Muscle layer of duodenum (tissue), 2 donors: ENCODE data around the gene PROK2.

ENCODE experiments used
- H3K27ac ChIP-seq: one replicate; pipeline ENCODE4 v1.7.0; 2013; ENCODE audit warnings: mild to moderate bottlenecking, low read length
- H3K27me3 ChIP-seq: one replicate; pipeline ENCODE4 v1.7.0; 2013; ENCODE audit warnings: low read depth, mild to moderate bottlenecking, control low read depth, low read length
- H3K36me3 ChIP-seq, 2 donors: one replicate each; pipeline ENCODE4 v1.7.0; 2013; ENCODE audit warnings: low read length in 2 of 2, control low read depth in 1 of 2, mild to moderate bottlenecking in 1 of 2; ENCODE audit not compliant: insufficient read depth in 2 of 2, control insufficient read depth in 1 of 2
- H3K4me1 ChIP-seq, 2 donors: one replicate each; pipeline ENCODE4 v1.7.0; 2013; ENCODE audit warnings: low read length in 2 of 2, mild to moderate bottlenecking in 2 of 2, control low read depth in 1 of 2, moderate library complexity in 1 of 2; ENCODE audit not compliant: insufficient read depth in 2 of 2, control insufficient read depth in 1 of 2
- H3K4me3 ChIP-seq, 2 donors: one replicate each; pipeline ENCODE4 v1.7.0; 2013; ENCODE audit warnings: low read length in 2 of 2, low read depth in 1 of 2, mild to moderate bottlenecking in 1 of 2
- H3K9me3 ChIP-seq, 2 donors: one replicate each; pipeline ENCODE4 v1.7.0; 2013; ENCODE audit warnings: low read length in 2 of 2, control low read depth in 1 of 2, mild to moderate bottlenecking in 1 of 2; ENCODE audit not compliant: control insufficient read depth in 1 of 2
- donor health status: healthy.

Gene PROK2

GRCh38 chr3:71760140-71760539 is 24.8 kb downstream of the PROK2 start:
- Histone ChIP-seq H3K4me3 (no peak overlapping the region), H3K27me3 (peaks cover 8% of the 10 kb centered on the region), H3K36me3 (no peaks in the 10 kb centered on the region), H3K27ac (no peak overlapping the region), H3K9me3 (no peaks in the 10 kb centered on the region), H3K4me1 (no peaks in the 10 kb centered on the region)

- Histone ChIP-seq H3K27me3 (peaks cover 9% of the 10 kb centered on the region), H3K36me3 (no peaks in the 10 kb centered on the region)
Measured at GRCh38 chr3:71759401-71759800, 25.5 kb downstream of the PROK2 start.

DNA sequence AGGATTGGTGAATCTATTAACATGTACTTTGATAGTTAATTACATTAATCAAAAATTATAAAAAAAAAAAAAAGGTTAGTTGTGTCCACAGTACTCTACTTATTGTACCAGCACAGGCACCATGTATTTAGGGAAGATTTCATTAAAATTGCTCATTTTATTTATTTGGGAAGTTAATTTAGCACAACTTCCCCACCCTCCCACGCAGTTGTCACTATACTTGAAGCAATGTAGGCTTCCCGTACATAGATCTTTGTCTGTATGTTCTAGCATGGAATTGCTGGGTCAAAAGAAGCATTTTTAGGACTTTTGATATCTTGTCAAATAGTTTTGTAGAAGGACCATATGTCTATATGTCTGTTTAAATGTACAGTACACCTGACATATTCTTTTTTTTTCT is 26.9 kb downstream of the PROK2 start:
- Histone ChIP-seq H3K36me3 (no peaks in the 10 kb centered on the region), H3K4me3 (no peak overlapping the region), H3K27ac (no peak overlapping the region), H3K4me1 (peaks cover 0 to 2% of the 10 kb centered on the region in 2 donors), H3K27me3 (peaks cover 11% of the 10 kb centered on the region), H3K9me3 (no peaks in the 10 kb centered on the region)

More at GRCh38 chr3:71759401-71759800, 25.5 kb downstream of the PROK2 start:
- Histone ChIP-seq H3K9me3 (no peaks in the 10 kb centered on the region), H3K27ac (no peak overlapping the region), H3K4me3 (no peak overlapping the region), H3K4me1 (no peaks in the 10 kb centered on the region)

- H3K27me3 ChIP-seq: peaks cover 18% of the 10 kb centered on the region
- no peaks in the 10 kb centered on the region for H3K9me3 ChIP-seq
- H3K4me3 ChIP-seq: peak overlapping the region in 1 of 2 donors; percentile 66
- no peaks in the 10 kb centered on the region for H3K36me3 ChIP-seq
- H3K4me1 ChIP-seq: peaks cover 0 to 7% of the 10 kb centered on the region in 2 donors
- H3K27ac ChIP-seq: no peak overlapping the region
Measured at GRCh38 chr3:71754610-71755253, 30.2 kb downstream of the PROK2 start.

- Histone ChIP-seq H3K4me1 (peaks cover 0 to 7% of the 10 kb centered on the region in 2 donors), H3K4me3 (peak within 1 kb of the TSS in 1 of 2 donors; percentile 66), H3K36me3 (no peaks in the 10 kb centered on the region), H3K27ac (no peak within 1 kb of the TSS), H3K9me3 (no peaks in the 10 kb centered on the region), H3K27me3 (peaks cover 18% of the 10 kb centered on the region)
Measured at GRCh38 chr3:71753701-71754609, 31.0 kb downstream of the PROK2 start, which contains the start of gene GPR27. GPR27 (plus strand) TSS chr3:71753855; CDS start chr3:71754050, 195 bp downstream.

DNA sequence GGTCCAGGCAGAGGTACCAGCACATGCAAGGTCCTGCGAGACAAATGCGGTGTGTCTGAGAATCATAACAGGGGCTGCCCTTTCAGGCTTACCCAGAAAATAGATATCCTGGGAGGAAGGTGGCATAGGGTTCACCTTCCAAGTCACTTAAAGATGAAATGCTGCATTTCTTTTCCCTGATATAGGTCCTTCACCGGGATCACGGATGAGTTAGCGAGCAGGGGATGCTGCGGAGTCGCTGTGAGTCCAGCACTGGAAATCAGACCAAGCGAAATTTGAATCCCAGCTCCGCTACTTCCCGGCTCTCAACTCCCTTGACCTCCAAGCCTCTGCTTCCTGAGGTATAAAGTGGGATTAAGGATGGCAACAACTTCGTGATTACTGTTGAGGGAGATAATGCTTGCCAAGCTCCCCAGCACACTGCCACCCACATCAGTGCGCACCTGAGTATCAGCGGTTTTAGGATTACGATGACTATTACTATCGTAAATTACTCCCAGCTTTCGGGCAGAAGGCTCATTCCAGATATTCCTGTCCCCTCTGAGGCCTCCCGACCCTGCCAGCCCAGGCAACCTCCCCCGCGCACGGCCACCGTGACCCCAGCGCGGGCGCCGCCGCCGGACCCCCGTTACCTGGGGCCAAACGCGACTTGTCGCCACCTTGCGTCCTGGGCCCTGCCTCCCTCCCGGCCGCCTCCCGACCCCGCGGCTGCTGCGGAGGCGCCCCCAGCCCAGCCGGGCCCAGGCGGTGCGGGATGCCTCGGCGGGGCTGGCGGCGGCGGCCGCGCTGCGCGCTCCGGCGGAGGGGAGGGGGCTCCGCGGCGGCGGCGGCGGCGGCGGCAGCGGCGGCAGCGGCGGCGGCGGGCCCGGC is 31.9 kb downstream of the PROK2 start:
- Histone ChIP-seq H3K36me3 (no peaks in the 10 kb centered on the region), H3K4me3 (peak overlapping the region in 1 of 2 donors; percentile 66), H3K9me3 (no peaks in the 10 kb centered on the region), H3K27me3 (peaks cover 18% of the 10 kb centered on the region), H3K27ac (no peak overlapping the region), H3K4me1 (peaks cover 0 to 7% of the 10 kb centered on the region in 2 donors)

DNA sequence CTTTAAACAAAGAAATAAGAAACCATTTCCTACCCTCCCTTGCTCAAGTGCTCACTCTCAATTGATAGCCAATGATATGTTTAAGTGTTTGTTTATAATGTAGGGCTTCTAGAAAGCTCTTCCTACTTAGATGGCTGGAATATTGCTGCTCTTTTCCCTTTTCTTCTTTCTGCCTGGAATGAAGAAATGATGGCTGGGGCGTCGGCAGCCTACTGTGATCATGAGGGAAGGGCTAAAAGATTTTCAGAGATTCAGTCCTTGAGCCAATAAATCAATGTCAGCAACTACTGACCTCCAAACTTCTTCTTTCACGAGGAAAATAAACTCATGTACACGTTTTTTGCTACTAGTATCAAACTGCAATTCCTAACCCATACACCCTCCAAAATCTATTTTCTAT is 33.3 kb downstream of the PROK2 start:
- Histone ChIP-seq H3K9me3 (no peaks in the 10 kb centered on the region), H3K27ac (no peak overlapping the region), H3K27me3 (peaks cover 18% of the 10 kb centered on the region)

GRCh38 chr3:71744738-71745137 is 40.2 kb downstream of the PROK2 start:
- Histone ChIP-seq H3K27ac (no peak overlapping the region), H3K36me3 (no peaks in the 10 kb centered on the region), H3K9me3 (peaks cover 7 to 28% of the 10 kb centered on the region in 2 donors), H3K4me1 (no peaks in the 10 kb centered on the region), H3K27me3 (no peaks in the 10 kb centered on the region), H3K4me3 (no peak overlapping the region)

More for the DNA sequence above, 33.3 kb downstream of the PROK2 start:
- Histone ChIP-seq H3K4me3 (no peak overlapping the region), H3K36me3 (no peaks in the 10 kb centered on the region), H3K4me1 (peaks cover 0 to 7% of the 10 kb centered on the region in 2 donors)

DNA sequence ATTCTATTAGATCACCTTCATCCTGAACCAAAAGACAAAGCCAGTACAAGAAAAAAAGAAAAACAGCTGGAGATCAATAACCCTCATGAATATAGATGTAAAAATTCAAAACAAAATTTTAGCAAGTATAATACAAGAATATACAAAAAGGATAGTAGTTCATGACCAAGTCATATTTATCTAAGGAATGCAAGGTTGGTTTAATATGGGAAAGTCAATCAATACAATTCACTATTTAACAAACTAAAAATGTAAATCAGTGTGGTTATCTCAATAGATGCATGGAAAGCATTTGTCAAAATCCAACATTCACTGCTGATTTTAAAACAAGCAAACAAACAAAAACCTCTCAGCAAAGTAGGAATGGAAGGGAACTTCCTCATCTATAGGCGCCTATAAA is 42.3 kb downstream of the PROK2 start:
- Histone ChIP-seq H3K27me3 (no peaks in the 10 kb centered on the region), H3K9me3 (peaks cover 7 to 28% of the 10 kb centered on the region in 2 donors), H3K27ac (no peak overlapping the region), H3K4me3 (no peak overlapping the region), H3K4me1 (no peaks in the 10 kb centered on the region), H3K36me3 (no peaks in the 10 kb centered on the region)

GRCh38 chr3:71734881-71735280 is 50.1 kb downstream of the PROK2 start:
- Histone ChIP-seq H3K27me3 (no peaks in the 10 kb centered on the region), H3K4me1 (peaks cover 3 to 5% of the 10 kb centered on the region in 2 donors), H3K4me3 (no peak overlapping the region), H3K27ac (no peak overlapping the region), H3K9me3 (no peaks in the 10 kb centered on the region), H3K36me3 (no peaks in the 10 kb centered on the region)

DNA sequence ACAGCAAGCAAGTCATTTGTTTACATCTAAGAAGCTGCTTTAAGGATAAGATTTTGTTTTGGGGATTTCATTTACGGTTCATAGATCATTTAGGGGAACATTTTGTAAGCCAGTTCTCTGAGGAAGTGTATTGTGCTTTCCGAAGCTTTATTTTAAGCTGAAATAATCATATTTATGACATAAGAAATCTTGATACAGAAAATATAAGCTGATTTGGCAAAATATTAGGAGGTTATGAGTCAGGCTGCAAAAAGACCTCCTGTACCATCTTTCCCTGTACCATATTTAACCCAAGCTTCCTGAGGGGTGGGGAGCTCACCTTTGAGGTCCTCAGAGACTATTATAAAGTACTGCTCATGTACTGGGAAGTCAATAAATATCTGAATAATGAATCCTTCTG is 51.6 kb downstream of the PROK2 start:
- H3K9me3 ChIP-seq: no peaks in the 10 kb centered on the region
- H3K36me3 ChIP-seq: no peaks in the 10 kb centered on the region
- H3K27ac ChIP-seq: no peak overlapping the region
- H3K4me1 ChIP-seq: peaks cover 8 to 11% of the 10 kb centered on the region in 2 donors
- no peaks in the 10 kb centered on the region for H3K27me3 ChIP-seq
- H3K4me3 ChIP-seq: no peak overlapping the region
